22Rv1 (cell line): Measurements from ENCODE around the gene NKX2-1.

Experiments
- ZFX ChIP-seq: fragments of 450-650 bp; IDR thresholded peaks from 2 replicates; pipeline ENCODE4 v1.6.1; 2017; ENCODE audit warnings: antibody characterized with exemption, borderline replicate concordance
- TF ChIP-seq, protein P1 (sequence below): fragments of 450-650 bp; IDR thresholded peaks from 2 replicates; pipeline ENCODE4 v1.5.1; 2017; ENCODE audit warnings: mild to moderate bottlenecking

DNA sequence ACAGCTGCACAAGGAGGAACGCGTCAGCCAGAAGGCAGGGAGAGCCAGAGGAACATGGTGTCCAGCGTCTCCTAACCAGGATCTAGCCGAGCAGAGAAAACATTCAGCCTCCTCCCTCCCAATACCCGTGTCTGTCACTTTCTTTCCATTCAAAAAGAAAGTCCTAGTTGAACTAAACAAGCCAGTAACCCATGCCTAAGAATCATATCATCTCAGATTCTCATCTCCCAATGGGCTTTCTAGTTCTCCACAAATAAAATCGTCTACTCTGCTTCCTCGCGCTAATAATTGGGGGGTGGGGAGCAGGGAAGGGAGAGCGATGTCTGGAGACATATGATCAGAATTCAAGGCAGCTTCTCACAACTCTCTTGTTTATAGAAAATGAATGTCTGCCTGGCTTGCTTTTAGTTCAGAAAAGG lies 7.4 kb downstream of the NKX2-1 start:
- TF ChIP-seq, protein P1, sequence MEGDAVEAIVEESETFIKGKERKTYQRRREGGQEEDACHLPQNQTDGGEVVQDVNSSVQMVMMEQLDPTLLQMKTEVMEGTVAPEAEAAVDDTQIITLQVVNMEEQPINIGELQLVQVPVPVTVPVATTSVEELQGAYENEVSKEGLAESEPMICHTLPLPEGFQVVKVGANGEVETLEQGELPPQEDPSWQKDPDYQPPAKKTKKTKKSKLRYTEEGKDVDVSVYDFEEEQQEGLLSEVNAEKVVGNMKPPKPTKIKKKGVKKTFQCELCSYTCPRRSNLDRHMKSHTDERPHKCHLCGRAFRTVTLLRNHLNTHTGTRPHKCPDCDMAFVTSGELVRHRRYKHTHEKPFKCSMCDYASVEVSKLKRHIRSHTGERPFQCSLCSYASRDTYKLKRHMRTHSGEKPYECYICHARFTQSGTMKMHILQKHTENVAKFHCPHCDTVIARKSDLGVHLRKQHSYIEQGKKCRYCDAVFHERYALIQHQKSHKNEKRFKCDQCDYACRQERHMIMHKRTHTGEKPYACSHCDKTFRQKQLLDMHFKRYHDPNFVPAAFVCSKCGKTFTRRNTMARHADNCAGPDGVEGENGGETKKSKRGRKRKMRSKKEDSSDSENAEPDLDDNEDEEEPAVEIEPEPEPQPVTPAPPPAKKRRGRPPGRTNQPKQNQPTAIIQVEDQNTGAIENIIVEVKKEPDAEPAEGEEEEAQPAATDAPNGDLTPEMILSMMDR: no peak
- no peak for TF ChIP-seq ZFX
